ENCODE results near the gene RAB29. TPM values are rescaled to one million over a fixed set of nuclear protein-coding genes. Genes with fewer than 3 reads are reported as not detected.
"Not testable (repeated sequence)": the region's sequence is repeated elsewhere in the genome, so short reads cannot be mapped to it uniquely, and the experiment has no call there.

RAB29 gene, protein sequence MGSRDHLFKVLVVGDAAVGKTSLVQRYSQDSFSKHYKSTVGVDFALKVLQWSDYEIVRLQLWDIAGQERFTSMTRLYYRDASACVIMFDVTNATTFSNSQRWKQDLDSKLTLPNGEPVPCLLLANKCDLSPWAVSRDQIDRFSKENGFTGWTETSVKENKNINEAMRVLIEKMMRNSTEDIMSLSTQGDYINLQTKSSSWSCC
- total RNA-seq, result 10 to 100 TPM; 23.5 to 47.2 TPM

- peak; percentile 91 for ATAC-seq (ENCODE audit: insufficient number of reproducible peaks, low FRiP score, low read depth)
Measured at GRCh38 chr1:205775015-205775716, at the start of gene RAB29. Gene RAB29 (minus strand): TSS chr1:205775482. CDS start chr1:205774956, 526 bp downstream.

DNA sequence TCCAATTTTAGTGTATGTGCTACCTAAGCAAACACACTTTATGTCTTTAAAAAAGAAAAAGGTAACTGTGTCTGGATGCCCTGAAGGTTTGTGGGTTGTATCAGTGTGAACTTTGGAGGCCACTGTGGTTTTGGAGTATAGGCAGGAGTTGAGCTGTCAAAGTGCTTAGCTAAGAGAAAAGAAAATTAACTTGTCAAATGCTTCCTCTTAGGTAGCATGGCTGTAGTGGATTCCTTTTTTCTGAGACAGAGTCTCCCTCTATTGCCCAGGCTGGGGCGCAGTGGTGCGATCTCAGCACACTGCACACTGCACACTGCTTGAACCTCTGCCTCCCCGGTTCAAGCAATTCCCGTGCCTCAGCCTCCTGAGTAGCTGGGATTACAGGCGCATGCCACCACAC lies 48.9 kb upstream of the RAB29 start:
- DNase-seq (ENCODE audit: low spot score) (no peak), ATAC-seq (ENCODE audit: insufficient number of reproducible peaks, low FRiP score, low read depth) (no peak)
- Histone ChIP-seq H3K27me3 (replicated peaks; ENCODE audit: insufficient read depth) (no peaks in the 10 kb centered on the region), H3K9me3 (no peaks in the 10 kb centered on the region), H3K4me1 (ENCODE audit: control insufficient read depth in 1 of 2, low read depth in 2 of 2) (peaks cover 3 to 20% of the 10 kb centered on the region in 2 donors), H3K27ac (no peak overlapping the region), H3K36me3 (no peaks in the 10 kb centered on the region), H3K4me3 (no peak overlapping the region)
- TF ChIP-seq, protein P1, sequence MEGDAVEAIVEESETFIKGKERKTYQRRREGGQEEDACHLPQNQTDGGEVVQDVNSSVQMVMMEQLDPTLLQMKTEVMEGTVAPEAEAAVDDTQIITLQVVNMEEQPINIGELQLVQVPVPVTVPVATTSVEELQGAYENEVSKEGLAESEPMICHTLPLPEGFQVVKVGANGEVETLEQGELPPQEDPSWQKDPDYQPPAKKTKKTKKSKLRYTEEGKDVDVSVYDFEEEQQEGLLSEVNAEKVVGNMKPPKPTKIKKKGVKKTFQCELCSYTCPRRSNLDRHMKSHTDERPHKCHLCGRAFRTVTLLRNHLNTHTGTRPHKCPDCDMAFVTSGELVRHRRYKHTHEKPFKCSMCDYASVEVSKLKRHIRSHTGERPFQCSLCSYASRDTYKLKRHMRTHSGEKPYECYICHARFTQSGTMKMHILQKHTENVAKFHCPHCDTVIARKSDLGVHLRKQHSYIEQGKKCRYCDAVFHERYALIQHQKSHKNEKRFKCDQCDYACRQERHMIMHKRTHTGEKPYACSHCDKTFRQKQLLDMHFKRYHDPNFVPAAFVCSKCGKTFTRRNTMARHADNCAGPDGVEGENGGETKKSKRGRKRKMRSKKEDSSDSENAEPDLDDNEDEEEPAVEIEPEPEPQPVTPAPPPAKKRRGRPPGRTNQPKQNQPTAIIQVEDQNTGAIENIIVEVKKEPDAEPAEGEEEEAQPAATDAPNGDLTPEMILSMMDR (IDR thresholded peaks at IDR 0.05), result no peak

More at GRCh38 chr1:205775015-205775716, at the start of gene RAB29:
- no peaks in the 10 kb centered on the region for H3K27me3 ChIP-seq (replicated peaks; ENCODE audit: insufficient read depth)
- DNase-seq (ENCODE audit: low spot score), result peak; percentile 54
- peak within 1 kb of the TSS; percentile 85 for H3K4me3 ChIP-seq
- no peaks in the 10 kb centered on the region for H3K9me3 ChIP-seq
- H3K4me1 ChIP-seq (ENCODE audit: control insufficient read depth in 1 of 2, low read depth in 2 of 2), result peaks cover 14 to 18% of the 10 kb centered on the region in 2 donors
- H3K27ac ChIP-seq, result peak within 1 kb of the TSS; percentile 80 to 86
- no peaks in the 10 kb centered on the region for H3K36me3 ChIP-seq
- TF ChIP-seq, protein P1 (IDR thresholded peaks at IDR 0.05), result no peak

DNA sequence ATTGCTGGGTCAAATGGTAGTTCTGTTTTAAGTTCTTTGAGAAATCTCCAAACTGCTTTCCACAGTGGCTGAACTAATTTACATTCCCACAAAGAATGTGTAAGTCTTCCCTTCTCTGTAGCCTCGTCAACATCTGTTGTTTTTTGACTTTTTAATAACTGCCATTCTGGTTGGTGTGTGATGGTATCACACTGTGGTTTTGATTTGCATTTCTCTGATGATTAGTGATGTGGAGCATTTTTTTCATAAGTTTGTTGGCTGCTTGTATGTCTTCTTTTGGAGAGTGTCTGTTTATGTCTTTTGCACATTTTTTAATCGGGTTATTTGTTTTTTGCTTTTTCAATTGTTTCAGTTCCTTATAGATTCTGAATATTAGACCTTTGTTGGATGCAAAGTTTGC lies 48.0 kb upstream of the RAB29 start:
- not testable (repeated sequence) for DNase-seq (ENCODE audit: low spot score); H3K4me3 ChIP-seq; H3K36me3 ChIP-seq; ATAC-seq (ENCODE audit: insufficient number of reproducible peaks, low FRiP score, low read depth); H3K27me3 ChIP-seq (replicated peaks; ENCODE audit: insufficient read depth); H3K27ac ChIP-seq; H3K9me3 ChIP-seq
- H3K4me1 ChIP-seq (ENCODE audit: control insufficient read depth in 1 of 2, low read depth in 2 of 2), result peaks cover 3 to 20% of the 10 kb centered on the region in 2 donors

- ATAC-seq (ENCODE audit: insufficient number of reproducible peaks, low FRiP score, low read depth) (no peak), DNase-seq (ENCODE audit: low spot score) (no peak)
- TF ChIP-seq, protein P1 (IDR thresholded peaks at IDR 0.05), result no peak
- Histone ChIP-seq H3K4me3 (no peak overlapping the region), H3K4me1 (ENCODE audit: control insufficient read depth in 1 of 2, low read depth in 2 of 2) (peaks cover 1 to 16% of the 10 kb centered on the region in 2 donors), H3K27me3 (replicated peaks; ENCODE audit: insufficient read depth) (no peaks in the 10 kb centered on the region), H3K9me3 (no peaks in the 10 kb centered on the region), H3K27ac (no peak overlapping the region), H3K36me3 (no peaks in the 10 kb centered on the region)
Measured at GRCh38 chr1:205822397-205822796, 47.1 kb upstream of the RAB29 start.

DNA sequence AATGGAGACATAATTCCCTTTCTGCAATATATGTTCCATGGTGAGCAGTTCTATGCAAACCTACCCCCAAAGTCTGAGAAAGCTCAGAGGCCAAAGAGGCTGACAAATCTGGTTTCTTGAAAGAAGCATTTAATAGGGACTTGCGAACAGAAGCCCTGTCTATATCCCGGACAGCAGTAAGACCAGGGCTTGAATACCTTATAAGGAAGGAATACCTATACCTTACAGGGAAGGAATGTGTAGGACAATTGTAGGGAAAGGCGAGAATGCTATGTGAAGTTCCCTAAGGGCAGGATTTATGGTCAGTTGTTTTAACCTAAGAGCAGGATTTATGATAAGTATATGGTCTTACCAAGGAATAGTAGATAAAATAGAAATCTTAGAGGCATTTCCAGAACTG lies 42.7 kb upstream of the RAB29 start:
- Histone ChIP-seq H3K27me3 (replicated peaks; ENCODE audit: insufficient read depth) (no peaks in the 10 kb centered on the region), H3K4me1 (ENCODE audit: control insufficient read depth in 1 of 2, low read depth in 2 of 2) (peaks cover 4 to 9% of the 10 kb centered on the region in 2 donors), H3K4me3 (no peak overlapping the region), H3K27ac (no peak overlapping the region), H3K9me3 (no peaks in the 10 kb centered on the region), H3K36me3 (no peaks in the 10 kb centered on the region)
- ATAC-seq (ENCODE audit: insufficient number of reproducible peaks, low FRiP score, low read depth) (no peak), DNase-seq (ENCODE audit: low spot score) (no peak)
- TF ChIP-seq, protein P1 (IDR thresholded peaks at IDR 0.05), result no peak
